DMS79 (cell line): ENCODE measurements around the gene DGAT2.

Experiments used
- DNase-seq: peaks from one replicate; lab custom pipeline; 2025; lab: John Stamatoyannopoulos, UW

The DGAT2 gene

GRCh38 chr11:75780888-75781287, 12.3 kb downstream of the DGAT2 start:
- no peak for DNase-seq

GRCh38 chr11:75781296-75781695, 12.7 kb downstream of the DGAT2 start:
- DNase-seq: no peak

- no peak for DNase-seq
Observed at GRCh38 chr11:75781831-75782230, 13.3 kb downstream of the DGAT2 start.

GRCh38 chr11:75782540-75783263, 14.1 kb downstream of the DGAT2 start:
- DNase-seq: no peak

DNA sequence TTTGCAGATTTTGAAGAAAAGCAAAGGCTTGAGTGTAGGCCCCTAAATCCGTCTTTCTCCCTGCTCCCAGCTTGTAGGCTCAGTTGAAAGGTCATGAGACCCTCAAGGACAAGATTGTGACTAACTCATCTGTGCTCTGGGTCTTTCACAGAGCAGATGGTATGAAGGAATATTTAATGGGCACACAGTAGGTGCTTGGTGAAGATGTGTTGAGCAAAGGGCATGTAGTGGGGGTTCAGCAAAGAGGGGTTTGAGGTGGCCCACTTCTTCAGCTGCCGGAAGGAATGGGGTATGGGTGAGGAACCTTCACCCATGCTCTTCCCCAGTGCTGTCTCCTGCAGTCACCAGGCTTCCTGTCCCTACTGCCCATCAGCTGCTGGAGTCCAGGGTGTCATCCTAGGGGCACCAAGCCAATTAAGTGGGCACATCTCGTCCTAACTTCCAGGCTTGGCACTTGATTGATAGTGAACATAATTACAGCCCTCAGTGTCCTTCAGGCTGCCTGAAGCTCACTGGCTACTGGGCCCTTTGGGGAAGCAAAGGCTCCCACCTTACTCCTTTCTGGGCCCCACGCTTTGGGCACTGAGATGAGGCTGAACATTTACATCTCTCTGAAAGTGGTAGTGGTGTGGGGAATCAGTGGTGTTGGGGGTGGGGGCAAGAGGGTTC, 15.0 kb downstream of the DGAT2 start:
- no peak for DNase-seq

DNA sequence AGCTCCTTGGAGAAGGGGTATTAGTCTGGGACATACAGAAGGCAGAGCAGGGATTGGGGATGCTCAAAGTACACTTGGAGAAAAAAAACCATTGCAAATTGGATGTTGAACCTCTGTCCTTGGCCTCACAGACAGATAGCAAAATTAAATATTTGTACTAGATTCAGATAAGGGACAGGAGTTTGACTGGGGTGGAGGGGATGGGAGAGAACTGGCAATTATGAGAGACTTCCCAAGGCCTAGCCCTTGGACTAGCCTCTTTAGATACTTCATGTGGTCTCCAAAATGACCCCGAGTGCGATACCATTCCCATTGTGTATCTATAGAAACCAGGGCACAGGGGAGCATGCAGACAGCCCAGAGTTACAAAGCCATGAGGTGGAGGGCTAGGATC, 15.5 kb downstream of the DGAT2 start:
- no peak for DNase-seq

- no peak for DNase-seq
Observed at GRCh38 chr11:75784506-75784905, 15.9 kb downstream of the DGAT2 start.

GRCh38 chr11:75785187-75785586, 16.6 kb downstream of the DGAT2 start:
- no peak for DNase-seq

DNA sequence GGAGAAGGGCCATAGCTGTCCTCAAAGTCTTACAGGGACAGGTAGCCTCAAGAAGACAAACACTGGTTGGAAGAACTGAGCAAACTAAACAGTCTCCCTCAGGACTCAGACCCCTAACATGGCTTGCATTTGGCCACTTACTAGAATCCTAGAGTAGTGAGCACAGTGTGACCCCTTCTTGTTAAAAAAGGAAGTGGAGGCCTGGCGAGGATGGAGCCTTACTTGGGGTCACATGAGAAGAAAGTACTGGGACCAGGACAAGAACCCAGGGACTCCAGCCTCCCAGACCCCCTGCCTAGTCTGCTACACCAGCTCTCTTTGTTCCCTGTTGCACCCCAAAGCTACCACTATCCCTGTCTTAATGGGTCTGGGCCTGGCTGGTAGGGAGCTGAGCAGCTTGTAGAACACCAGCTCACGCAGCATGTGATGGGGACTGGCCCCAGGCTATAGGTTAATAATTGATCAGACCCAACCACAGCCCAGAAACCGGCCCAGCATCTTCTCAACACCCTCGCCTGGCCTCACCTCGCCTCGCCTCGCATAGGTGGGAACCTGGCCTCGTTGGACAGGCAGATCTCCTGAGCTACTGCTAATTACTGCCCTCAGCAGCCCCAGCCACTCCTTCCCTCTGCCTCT, 17.6 kb downstream of the DGAT2 start:
- no peak for DNase-seq

GRCh38 chr11:75789521-75789920, 20.9 kb downstream of the DGAT2 start:
- no peak for DNase-seq

DNA sequence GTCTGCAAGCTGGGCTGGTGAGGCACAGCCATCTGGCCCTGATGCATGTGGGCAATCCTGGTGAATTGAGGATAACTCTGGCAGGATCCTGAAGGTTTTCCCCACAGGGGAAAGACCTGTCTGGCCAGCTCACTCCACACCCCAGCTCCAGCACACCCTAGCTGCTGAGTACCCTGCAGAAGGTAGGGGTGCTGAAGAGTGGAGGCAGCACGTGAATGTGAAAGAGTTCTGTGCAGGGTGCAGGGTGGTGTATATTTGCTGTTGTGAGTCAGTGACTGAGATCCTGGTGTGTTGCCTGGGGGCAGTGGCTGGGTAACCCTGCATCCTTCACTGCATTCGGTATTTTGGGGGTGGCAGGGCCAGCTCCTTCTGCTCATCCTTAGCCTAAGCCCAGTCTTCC, 22.4 kb downstream of the DGAT2 start:
- DNase-seq: no peak

GRCh38 chr11:75792127-75792731, 23.7 kb downstream of the DGAT2 start:
- DNase-seq: no peak

DNA sequence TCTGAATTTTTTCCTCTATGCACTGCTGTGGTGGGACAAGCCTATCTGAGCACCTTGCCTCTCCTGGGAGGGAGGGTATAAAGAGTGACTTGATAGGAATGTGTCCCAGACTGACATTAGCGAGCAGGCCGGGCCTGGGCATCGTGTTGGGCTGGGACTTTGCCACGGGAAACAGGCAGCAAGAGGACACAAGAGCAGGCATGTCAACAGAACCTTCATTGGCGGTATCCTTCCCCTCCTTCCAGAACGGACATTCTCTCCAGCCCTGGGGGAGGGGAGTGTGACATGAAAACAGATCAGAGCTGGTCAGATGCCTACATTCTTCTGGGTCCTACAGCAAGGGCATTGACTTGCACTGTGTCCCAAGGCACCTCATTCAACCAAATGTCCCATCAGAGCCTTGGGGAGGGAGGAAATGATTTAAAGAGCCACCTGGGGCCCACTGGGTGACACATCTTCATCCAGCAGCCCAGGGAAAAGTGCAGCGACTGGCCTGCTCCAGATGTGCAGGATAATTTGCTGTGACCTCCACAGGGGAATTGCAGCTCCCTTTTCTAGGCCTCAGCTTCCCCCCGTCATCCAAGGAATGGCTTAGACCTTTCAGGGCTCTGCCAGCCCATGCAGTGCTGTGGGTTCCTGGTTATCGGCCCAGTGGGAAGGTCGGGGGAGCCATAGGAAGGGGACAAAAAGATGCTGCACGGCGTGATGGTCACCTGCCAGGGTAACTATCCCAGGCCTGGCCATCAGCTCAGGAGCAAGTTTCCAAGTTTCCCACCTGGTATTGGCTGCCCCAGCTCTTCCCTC, 24.6 kb downstream of the DGAT2 start:
- no peak for DNase-seq

- no peak for DNase-seq
Observed at GRCh38 chr11:75793966-75794365, 25.4 kb downstream of the DGAT2 start.

- no peak for DNase-seq
Observed at GRCh38 chr11:75795276-75796090, 26.9 kb downstream of the DGAT2 start.

DNA sequence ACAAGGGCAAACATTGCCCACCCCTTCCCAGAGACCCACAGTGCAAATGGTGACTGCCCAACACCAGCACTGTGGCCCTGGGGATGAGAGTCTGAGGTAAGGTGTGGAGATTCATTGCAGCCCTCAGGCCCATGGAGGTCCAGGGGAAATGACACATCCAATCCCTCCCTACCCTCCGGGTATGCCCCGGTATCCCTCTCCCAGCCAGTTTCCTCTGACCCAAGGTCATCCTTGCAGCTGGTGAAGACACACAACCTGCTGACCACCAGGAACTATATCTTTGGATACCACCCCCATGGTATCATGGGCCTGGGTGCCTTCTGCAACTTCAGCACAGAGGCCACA, 27.5 kb downstream of the DGAT2 start:
- DNase-seq: no peak

GRCh38 chr11:75797116-75797515, 28.5 kb downstream of the DGAT2 start:
- DNase-seq: no peak

DNA sequence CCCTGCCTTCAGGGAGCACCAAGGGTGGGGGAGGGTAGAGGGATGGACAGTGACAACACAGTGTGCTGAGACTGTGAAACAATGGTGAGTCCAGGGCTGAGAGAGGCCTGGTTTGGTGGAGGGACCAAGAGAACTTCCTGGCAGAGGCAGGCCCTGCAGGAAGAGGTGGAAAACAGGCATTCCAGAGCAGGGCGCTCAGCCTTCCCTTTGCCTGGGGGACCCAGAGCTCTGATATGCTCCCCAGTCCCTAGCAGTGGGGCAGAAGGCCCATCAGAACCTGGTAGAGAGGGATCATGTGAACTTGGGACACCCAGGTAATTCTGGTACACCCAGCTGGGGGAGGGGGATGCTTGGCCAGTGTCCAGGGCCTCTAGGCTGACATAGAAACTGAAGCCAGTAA, 29.2 kb downstream of the DGAT2 start:
- no peak for DNase-seq

DNA sequence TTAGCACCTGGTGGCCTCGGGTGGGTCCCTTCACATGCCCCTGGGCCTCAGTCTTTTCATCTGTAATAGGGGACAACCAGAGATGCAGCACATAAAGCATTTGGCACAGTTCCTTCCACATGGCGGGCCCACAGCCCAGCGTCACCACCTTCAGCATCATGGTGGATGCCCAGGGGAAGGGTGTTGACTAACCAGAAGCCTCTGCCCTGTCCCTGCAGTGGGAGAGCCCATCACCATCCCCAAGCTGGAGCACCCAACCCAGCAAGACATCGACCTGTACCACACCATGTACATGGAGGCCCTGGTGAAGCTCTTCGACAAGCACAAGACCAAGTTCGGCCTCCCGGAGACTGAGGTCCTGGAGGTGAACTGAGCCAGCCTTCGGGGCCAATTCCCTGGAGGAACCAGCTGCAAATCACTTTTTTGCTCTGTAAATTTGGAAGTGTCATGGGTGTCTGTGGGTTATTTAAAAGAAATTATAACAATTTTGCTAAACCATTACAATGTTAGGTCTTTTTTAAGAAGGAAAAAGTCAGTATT, 31.6 kb downstream of the DGAT2 start:
- no peak for DNase-seq

GRCh38 chr11:75800728-75801361, 32.3 kb downstream of the DGAT2 start:
- no peak for DNase-seq
